ENCODE data around the gene ARID3A. TPM values are rescaled to one million over a fixed set of nuclear protein-coding genes. Genes with fewer than 3 reads are reported as not detected.
A peak's percentile ranks its signal among the peaks of the same experiment; 100 is the strongest.

The ARID3A gene
- total and polyA plus RNA-seq, 2 of the 8 experiments (the other 6 are each of a cell fraction or from before 2014, with no cell fraction given): 40.5 to 77.4 TPM

- Histone ChIP-seq H2AK5ac (ENCODE audit: low read depth, low read length) (no peak overlapping the region), H3K4me3 (ENCODE audit: extremely low read depth in 1 of 4, insufficient read depth in 2 of 4, low read depth in 3 of 4, low read length in 4 of 4) (no peak overlapping the region), H2BK120ac (replicated peaks; ENCODE audit: low read depth, low read length) (no peak overlapping the region), H3K27ac (ENCODE audit: low read depth, low read length) (no peak overlapping the region; the same call in 1 of the 2 replicates), H3K9me3 (ENCODE audit: insufficient read depth in 2 of 2, low read depth in 1 of 2, low read length in 1 of 2) (no peaks in the 10 kb centered on the region), H3K79me1 (ENCODE audit: low read depth, low read length) (no peaks in the 10 kb centered on the region; the same call in 1 of the 2 replicates), H4K20me1 (replicated peaks in 1 of 2; ENCODE audit: control insufficient read depth in 1 of 2, insufficient read depth in 2 of 2, low read length in 2 of 2) (peaks cover 13 to 28% of the 10 kb centered on the region in 2 experiments), H3K27me3 (replicated peaks in 1 of 4; ENCODE audit: control insufficient read depth in 3 of 4, extremely low read depth in 1 of 4, insufficient read depth in 3 of 4, low read length in 3 of 4) (no peaks in the 10 kb centered on the region), H2BK20ac (ENCODE audit: low read length) (no peak overlapping the region), H2BK12ac (ENCODE audit: low read depth, low read length) (no peak overlapping the region), H2AFZ (ENCODE audit: low read length) (no peak overlapping the region), H3K23me2 (ENCODE audit: low read depth, low read length) (peaks cover 3% of the 10 kb centered on the region; the same call in 1 of the 2 replicates), H3K4ac (replicated peaks; ENCODE audit: insufficient read length, low read depth, low read length) (no peak overlapping the region), H3K36me3 (ENCODE audit: control insufficient read depth in 2 of 4, insufficient read depth in 4 of 4, low read length in 3 of 4) (peaks cover 0 to 13% (median 2%) of the 10 kb centered on the region in 4 experiments; a peak in 2 of 8 replicates), H3K4me1 (replicated peaks in 1 of 4; ENCODE audit: control insufficient read depth in 3 of 4, insufficient read depth in 4 of 4, low read length in 3 of 4) (peaks cover 0 to 8% (median 4%) of the 10 kb centered on the region in 4 experiments; a peak in 4 of 7 replicates), H3K23ac (ENCODE audit: insufficient read length) (no peak overlapping the region), H2BK5ac (ENCODE audit: low read depth, low read length) (no peak overlapping the region; the same call in 1 of the 2 replicates), H3K56ac (replicated peaks; ENCODE audit: insufficient read length, low read depth, low read length) (no peak overlapping the region), H3K79me2 (ENCODE audit: control insufficient read depth in 1 of 2, insufficient read depth in 2 of 2, low read length in 2 of 2) (peaks cover 0 to 13% of the 10 kb centered on the region in 2 experiments; a peak in 2 of 4 replicates), H3K18ac (ENCODE audit: extremely low read depth, low read length) (no peak overlapping the region), H4K91ac (replicated peaks; ENCODE audit: insufficient read length, low read length) (no peak overlapping the region), H3K14ac (ENCODE audit: insufficient read length) (no peak overlapping the region), H3K4me2 (ENCODE audit: insufficient read depth in 1 of 2, low read depth in 2 of 2, low read length in 2 of 2) (no peak overlapping the region), H4K5ac (ENCODE audit: insufficient read length, low read depth, low read length) (no peak overlapping the region), H2BK15ac (ENCODE audit: low read length) (no peak overlapping the region), H3K9ac (replicated peaks in 1 of 4; ENCODE audit: extremely low read depth in 1 of 4, low read depth in 3 of 4, low read length in 3 of 4) (no peak overlapping the region), H4K8ac (ENCODE audit: extremely low read depth, insufficient read depth, low read length) (0 out of 2 replicates have a peak overlapping the region, but pooled peaks have one; percentile 38)
- 83% methylated on average over 14 of the region's 27 CpGs; no CpG with 5 or more reads in 1 of the 2 experiments for WGBS, 2 experiments (ENCODE audit: extremely low coverage in 1 of 2, insufficient coverage in 1 of 2, insufficient read length in 1 of 2, insufficient replicate concordance in 2 of 2, low coverage in 1 of 2, low lambda C conversion rate in 2 of 2, missing lambda C conversion rate in 1 of 2)
- no peak for DNase-seq (ENCODE audit: low read depth in 1 of 2, low spot score in 2 of 2)
- ChIA-PET CTCF (ENCODE audit: partially characterized antibody) (interaction anchor here (1.1 to 2.2 kb wide), 5 partner anchors 8 to 131 kb away, joined by 3 to 8 read pairs (median 6); partner anchors contain the start of genes MED16 and RNU6-9), POLR2A (ENCODE audit: partially characterized antibody) (interaction anchor here (1.2 to 1.4 kb wide), 2 partner anchors 28 to 63 kb away, joined by 3 read pairs; no protein-coding TSS in a partner anchor)
- no peak for FAIRE-seq
Observed at GRCh38 chr19:901216-902092, 24.4 kb upstream of the ARID3A start.
